ENCODE data around the gene PLEKHM2.

DNA sequence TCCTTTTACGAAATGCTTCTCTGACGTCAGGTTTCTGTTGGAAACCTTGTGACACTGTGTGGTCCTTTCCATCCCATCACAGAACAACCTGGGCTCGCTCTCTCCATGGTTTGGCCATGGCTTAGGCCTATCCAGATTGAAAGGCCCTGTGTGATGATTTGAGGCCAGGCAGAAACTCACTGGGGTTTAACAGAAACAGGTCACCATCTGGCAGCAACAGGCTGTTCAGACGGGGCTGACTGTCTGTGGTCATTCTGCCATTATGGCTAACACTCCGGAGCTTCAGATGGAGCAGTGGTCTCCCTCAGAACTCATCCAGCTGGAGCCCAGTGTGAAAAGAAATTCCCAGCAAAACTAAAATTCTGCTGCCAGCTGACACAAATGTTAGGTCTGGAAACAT lies 9.3 kb downstream of the PLEKHM2 start:
- TF ChIP-seq POLR2A (IDR thresholded peaks at IDR 0.05; ENCODE audit: low read depth, low read length) (no peak), TAF1 (IDR thresholded peaks at IDR 0.05; ENCODE audit: borderline replicate concordance, low read depth, low read length) (no peak)

All from GM12892 (cell line).